ENCODE results near the gene KDM4C.
"Not testable (repeated sequence)": the region's sequence is repeated elsewhere in the genome, so short reads cannot be mapped to it uniquely, and the experiment has no call there.

The KDM4C gene

GRCh38 chr9:6735422-6735821 lies 22.4 kb upstream of the KDM4C start:
- no peak for DNase-seq (ENCODE audit: extremely low read depth, insufficient read length)
- no peaks in the 10 kb centered on the region for H3K36me3 ChIP-seq (ENCODE audit: control insufficient read depth, insufficient read depth, low read length)
- no peaks in the 10 kb centered on the region for H3K27me3 ChIP-seq (replicated peaks; ENCODE audit: control insufficient read depth, insufficient read depth, low read length)
- no peak overlapping the region for H3K4me3 ChIP-seq (replicated peaks; ENCODE audit: low read depth, low read length)
- no peak for TF ChIP-seq CTCF (IDR thresholded peaks at IDR 0.05; ENCODE audit: insufficient read depth, low read length, poor library complexity, severe bottlenecking)

DNA sequence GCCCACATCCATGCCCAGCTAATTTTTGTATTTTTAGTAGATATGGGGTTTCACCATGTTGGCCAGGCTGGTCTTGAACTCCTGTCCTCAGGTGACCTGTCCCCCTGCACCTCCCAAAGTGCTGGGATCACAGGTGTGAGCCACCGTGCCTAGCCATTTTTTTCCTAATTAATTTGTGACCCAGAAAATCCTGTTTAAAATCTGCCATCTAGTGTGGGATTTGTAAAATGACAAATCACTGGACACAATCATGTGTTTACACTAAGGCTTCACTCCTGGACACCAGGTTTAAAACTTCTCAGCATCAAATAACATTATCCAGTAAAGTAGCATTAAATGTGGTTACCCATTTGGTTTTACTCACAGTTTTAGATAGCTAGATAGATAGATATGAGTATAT lies 18.6 kb upstream of the KDM4C start:
- Histone ChIP-seq H3K4me3 (replicated peaks; ENCODE audit: low read depth, low read length) (no peak overlapping the region), H3K27me3 (replicated peaks; ENCODE audit: control insufficient read depth, insufficient read depth, low read length) (no peaks in the 10 kb centered on the region), H3K36me3 (ENCODE audit: control insufficient read depth, insufficient read depth, low read length) (no peaks in the 10 kb centered on the region)
- DNase-seq (ENCODE audit: extremely low read depth, insufficient read length): no peak
- peak; percentile 24 for TF ChIP-seq CTCF (IDR thresholded peaks at IDR 0.05; ENCODE audit: insufficient read depth, low read length, poor library complexity, severe bottlenecking)

- H3K36me3 ChIP-seq (ENCODE audit: control insufficient read depth, insufficient read depth, low read length); DNase-seq (ENCODE audit: extremely low read depth, insufficient read length); H3K4me3 ChIP-seq (replicated peaks; ENCODE audit: low read depth, low read length); H3K27me3 ChIP-seq (replicated peaks; ENCODE audit: control insufficient read depth, insufficient read depth, low read length): not testable (repeated sequence)
These were observed 8.9 kb upstream of the KDM4C start for GRCh38 chr9:6748861-6749260.

DNA sequence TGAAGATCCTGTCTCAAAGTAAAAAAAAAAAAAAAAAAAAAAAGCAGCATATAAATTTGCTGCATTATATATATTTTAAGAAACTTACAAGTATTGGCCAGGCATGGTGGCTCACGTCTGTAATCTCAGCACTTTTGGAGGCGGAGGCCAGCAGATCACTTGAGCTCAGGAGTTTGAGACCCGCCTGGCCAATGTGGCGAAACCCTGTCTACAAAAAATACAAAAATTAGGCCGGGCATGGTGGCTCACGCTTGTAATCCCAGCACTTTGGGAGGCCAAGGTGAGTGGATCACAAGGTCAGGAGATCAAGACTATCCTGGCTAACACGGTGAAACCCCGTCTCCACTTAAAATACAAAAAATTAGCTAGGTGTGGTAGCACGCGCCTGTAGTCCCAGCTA lies 2.9 kb upstream of the KDM4C start:
- H3K27me3 ChIP-seq (replicated peaks; ENCODE audit: control insufficient read depth, insufficient read depth, low read length); H3K36me3 ChIP-seq (ENCODE audit: control insufficient read depth, insufficient read depth, low read length); DNase-seq (ENCODE audit: extremely low read depth, insufficient read length); H3K4me3 ChIP-seq (replicated peaks; ENCODE audit: low read depth, low read length): not testable (repeated sequence)

- DNase-seq (ENCODE audit: extremely low read depth, insufficient read length): no peak
- Histone ChIP-seq H3K36me3 (ENCODE audit: control insufficient read depth, insufficient read depth, low read length) (no peaks in the 10 kb centered on the region), H3K27me3 (replicated peaks; ENCODE audit: control insufficient read depth, insufficient read depth, low read length) (no peaks in the 10 kb centered on the region), H3K4me3 (replicated peaks; ENCODE audit: low read depth, low read length) (peak overlapping the region; percentile 98)
- TF ChIP-seq CTCF (IDR thresholded peaks at IDR 0.05; ENCODE audit: insufficient read depth, low read length, poor library complexity, severe bottlenecking): no peak
These were observed 679 bp upstream of the KDM4C start for GRCh38 chr9:6757132-6757455.

GRCh38 chr9:6758248-6758497 lies 400 bp downstream of the KDM4C start:
- H3K4me3 ChIP-seq (replicated peaks; ENCODE audit: low read depth, low read length): peak overlapping the region; percentile 98
- TF ChIP-seq CTCF (IDR thresholded peaks at IDR 0.05; ENCODE audit: insufficient read depth, low read length, poor library complexity, severe bottlenecking): no peak
- no peak for DNase-seq (ENCODE audit: extremely low read depth, insufficient read length)
- no peaks in the 10 kb centered on the region for H3K27me3 ChIP-seq (replicated peaks; ENCODE audit: control insufficient read depth, insufficient read depth, low read length)
- H3K36me3 ChIP-seq (ENCODE audit: control insufficient read depth, insufficient read depth, low read length): no peaks in the 10 kb centered on the region

GRCh38 chr9:6758498-6759184 lies 868 bp downstream of the KDM4C start:
- Histone ChIP-seq H3K36me3 (ENCODE audit: control insufficient read depth, insufficient read depth, low read length) (no peaks in the 10 kb centered on the region), H3K27me3 (replicated peaks; ENCODE audit: control insufficient read depth, insufficient read depth, low read length) (no peaks in the 10 kb centered on the region), H3K4me3 (replicated peaks; ENCODE audit: low read depth, low read length) (peak overlapping the region; percentile 98)
- TF ChIP-seq CTCF (IDR thresholded peaks at IDR 0.05; ENCODE audit: insufficient read depth, low read length, poor library complexity, severe bottlenecking): no peak
- DNase-seq (ENCODE audit: extremely low read depth, insufficient read length): peak; percentile 82

Measured in GM06990 (cell line).